ENCODE measurements around the gene OLIG2.

Gene OLIG2

GRCh38 chr21:33020558-33021100 is 5.1 kb upstream of the OLIG2 start:
- no peak for DNase-seq

- DNase-seq, result no peak
Observed at GRCh38 chr21:33021150-33021549, 4.6 kb upstream of the OLIG2 start.

DNA sequence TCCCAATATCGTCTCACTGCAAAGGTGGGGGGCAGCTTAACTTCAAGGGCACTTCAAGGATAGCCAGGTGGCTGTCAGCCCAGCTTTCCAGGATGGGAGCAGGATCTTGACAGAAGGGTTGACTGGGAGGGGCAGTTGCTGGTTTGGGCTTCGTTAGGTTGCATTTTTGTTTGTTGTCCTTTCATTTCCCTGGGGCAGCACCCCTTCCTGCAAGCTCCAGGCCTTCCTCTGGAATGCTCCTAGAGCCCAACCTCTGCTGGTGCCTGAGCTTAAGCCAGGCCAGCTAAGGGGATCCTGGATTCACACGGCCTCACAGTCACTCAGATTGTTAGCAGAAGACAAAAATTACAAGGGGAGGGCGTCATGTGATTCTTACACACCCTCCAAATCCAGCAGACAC is 4.1 kb upstream of the OLIG2 start:
- no peak for DNase-seq

GRCh38 chr21:33022489-33022827 is 3.3 kb upstream of the OLIG2 start:
- DNase-seq, result no peak

DNA sequence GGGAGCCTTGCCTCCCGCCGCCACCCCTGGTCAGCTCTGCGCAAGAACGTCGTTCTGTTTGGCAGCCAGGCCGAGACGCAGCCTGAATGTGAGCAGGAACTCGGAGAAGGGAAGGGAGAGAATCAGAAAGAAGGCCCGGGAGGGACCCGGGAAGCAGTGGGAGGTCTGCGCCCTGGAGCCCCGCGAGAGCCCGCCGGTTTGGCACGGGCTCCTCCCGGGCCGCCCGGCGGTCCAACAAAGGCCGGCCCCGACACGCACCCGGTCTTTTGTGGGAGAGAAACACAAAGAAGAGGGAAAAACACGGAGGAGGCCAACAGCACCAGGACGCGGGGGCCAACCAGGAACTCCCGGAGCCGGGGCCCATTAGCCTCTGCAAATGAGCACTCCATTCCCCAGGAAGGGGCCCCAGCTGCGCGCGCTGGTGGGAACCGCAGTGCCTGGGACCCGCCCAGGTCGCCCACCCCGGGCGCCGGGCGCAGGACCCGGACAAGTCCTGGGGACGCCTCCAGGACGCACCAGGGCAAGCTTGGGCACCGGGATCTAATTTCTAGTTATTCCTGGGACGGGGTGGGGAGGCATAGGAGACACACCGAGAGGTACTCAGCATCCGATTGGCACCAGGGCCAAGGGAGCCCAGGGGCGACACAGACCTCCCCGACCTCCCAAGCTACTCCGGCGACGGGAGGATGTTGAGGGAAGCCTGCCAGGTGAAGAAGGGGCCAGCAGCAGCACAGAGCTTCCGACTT is 2.7 kb upstream of the OLIG2 start:
- DNase-seq, result no peak

DNA sequence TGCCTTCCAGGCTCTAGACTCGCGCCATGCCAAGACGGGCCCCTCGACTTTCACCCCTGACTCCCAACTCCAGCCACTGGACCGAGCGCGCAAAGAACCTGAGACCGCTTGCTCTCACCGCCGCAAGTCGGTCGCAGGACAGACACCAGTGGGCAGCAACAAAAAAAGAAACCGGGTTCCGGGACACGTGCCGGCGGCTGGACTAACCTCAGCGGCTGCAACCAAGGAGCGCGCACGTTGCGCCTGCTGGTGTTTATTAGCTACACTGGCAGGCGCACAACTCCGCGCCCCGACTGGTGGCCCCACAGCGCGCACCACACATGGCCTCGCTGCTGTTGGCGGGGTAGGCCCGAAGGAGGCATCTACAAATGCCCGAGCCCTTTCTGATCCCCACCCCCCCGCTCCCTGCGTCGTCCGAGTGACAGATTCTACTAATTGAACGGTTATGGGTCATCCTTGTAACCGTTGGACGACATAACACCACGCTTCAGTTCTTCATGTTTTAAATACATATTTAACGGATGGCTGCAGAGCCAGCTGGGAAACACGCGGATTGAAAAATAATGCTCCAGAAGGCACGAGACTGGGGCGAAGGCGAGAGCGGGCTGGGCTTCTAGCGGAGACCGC is 2.0 kb upstream of the OLIG2 start:
- peak; percentile 43 for DNase-seq

DNA sequence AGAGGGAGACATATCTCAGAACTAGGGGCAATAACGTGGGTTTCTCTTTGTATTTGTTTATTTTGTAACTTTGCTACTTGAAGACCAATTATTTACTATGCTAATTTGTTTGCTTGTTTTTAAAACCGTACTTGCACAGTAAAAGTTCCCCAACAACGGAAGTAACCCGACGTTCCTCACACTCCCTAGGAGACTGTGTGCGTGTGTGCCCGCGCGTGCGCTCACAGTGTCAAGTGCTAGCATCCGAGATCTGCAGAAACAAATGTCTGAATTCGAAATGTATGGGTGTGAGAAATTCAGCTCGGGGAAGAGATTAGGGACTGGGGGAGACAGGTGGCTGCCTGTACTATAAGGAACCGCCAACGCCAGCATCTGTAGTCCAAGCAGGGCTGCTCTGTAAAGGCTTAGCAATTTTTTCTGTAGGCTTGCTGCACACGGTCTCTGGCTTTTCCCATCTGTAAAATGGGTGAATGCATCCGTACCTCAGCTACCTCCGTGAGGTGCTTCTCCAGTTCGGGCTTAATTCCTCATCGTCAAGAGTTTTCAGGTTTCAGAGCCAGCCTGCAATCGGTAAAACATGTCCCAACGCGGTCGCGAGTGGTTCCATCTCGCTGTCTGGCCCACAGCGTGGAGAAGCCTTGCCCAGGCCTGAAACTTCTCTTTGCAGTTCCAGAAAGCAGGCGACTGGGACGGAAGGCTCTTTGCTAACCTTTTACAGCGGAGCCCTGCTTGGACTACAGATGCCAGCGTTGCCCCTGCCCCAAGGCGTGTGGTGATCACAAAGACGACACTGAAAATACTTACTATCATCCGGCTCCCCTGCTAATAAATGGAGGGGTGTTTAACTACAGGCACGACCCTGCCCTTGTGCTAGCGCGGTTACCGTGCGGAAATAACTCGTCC is 1.3 kb upstream of the OLIG2 start:
- peak; percentile 32 for DNase-seq

GRCh38 chr21:33025106-33025488 is 638 bp upstream of the OLIG2 start:
- no peak for DNase-seq

GRCh38 chr21:33026443-33026858 is 716 bp downstream of the OLIG2 start:
- DNase-seq, result no peak

DNA sequence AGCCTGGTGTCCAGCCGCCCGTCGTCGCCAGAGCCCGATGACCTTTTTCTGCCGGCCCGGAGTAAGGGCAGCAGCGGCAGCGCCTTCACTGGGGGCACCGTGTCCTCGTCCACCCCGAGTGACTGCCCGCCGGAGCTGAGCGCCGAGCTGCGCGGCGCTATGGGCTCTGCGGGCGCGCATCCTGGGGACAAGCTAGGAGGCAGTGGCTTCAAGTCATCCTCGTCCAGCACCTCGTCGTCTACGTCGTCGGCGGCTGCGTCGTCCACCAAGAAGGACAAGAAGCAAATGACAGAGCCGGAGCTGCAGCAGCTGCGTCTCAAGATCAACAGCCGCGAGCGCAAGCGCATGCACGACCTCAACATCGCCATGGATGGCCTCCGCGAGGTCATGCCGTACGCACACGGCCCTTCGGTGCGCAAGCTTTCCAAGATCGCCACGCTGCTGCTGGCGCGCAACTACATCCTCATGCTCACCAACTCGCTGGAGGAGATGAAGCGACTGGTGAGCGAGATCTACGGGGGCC is 1.2 kb downstream of the OLIG2 start:
- no peak for DNase-seq

DNA sequence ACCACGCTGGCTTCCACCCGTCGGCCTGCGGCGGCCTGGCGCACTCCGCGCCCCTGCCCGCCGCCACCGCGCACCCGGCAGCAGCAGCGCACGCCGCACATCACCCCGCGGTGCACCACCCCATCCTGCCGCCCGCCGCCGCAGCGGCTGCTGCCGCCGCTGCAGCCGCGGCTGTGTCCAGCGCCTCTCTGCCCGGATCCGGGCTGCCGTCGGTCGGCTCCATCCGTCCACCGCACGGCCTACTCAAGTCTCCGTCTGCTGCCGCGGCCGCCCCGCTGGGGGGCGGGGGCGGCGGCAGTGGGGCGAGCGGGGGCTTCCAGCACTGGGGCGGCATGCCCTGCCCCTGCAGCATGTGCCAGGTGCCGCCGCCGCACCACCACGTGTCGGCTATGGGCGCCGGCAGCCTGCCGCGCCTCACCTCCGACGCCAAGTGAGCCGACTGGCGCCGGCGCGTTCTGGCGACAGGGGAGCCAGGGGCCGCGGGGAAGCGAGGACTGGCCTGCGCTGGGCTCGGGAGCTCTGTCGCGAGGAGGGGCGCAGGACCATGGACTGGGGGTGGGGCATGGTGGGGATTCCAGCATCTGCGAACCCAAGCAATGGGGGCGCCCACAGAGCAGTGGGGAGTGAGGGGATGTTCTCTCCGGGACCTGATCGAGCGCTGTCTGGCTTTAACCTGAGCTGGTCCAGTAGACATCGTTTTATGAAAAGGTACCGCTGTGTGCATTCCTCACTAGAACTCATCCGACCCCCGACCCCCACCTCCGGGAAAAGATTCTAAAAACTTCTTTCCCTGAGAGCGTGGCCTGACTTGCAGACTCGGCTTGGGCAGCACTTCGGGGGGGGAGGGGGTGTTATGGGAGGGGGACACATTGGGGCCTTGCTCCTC is 1.9 kb downstream of the OLIG2 start:
- no peak for DNase-seq

- DNase-seq, result no peak
Observed at GRCh38 chr21:33028287-33028670, 2.5 kb downstream of the OLIG2 start.

- no peak for DNase-seq
Observed at GRCh38 chr21:33028773-33029384, 3.1 kb downstream of the OLIG2 start.

- no peak for DNase-seq
Observed at GRCh38 chr21:33029385-33029921, 3.7 kb downstream of the OLIG2 start.

GRCh38 chr21:33029975-33030461 is 4.3 kb downstream of the OLIG2 start:
- DNase-seq, result no peak

GRCh38 chr21:33030633-33031032 is 4.9 kb downstream of the OLIG2 start:
- DNase-seq, result no peak

DNA sequence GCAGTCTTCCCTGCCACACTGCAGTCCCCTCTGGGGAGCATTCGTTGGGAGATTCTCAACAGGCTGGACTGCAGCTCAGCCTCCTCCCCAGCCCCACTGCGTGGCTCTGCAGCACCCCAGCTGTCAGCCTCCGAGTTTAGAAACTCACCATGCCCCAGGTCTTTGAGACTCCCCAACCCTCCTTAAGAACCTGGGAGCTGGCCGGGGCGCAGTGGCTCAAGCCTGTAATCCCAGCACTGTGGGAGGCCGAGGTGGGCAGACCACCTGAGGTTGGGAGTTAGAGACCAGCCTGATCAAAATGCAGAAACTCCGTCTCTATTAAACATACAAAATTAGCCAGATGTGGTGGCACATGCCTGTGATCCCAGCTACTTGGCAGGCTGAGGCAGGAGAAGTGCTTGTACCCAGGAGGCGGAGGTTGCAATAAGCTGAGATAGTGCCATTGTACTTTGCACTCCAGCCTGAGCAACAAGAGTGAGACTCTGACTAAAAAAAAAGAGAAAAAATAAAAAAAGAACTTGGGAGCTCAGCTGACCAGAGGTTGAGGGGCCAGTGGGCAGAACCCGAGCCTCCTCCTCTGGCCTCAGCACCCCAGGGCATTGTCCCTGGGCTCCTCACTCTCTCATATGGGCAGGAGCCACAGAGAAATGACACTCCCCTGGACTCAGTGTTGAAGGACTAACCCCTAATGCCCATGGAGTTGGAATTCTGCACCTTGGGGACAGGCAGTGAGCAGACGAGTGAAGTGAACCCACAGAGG is 5.6 kb downstream of the OLIG2 start:
- DNase-seq, result no peak

- DNase-seq, result no peak
Observed at GRCh38 chr21:33032434-33033047, 6.8 kb downstream of the OLIG2 start.

DNA sequence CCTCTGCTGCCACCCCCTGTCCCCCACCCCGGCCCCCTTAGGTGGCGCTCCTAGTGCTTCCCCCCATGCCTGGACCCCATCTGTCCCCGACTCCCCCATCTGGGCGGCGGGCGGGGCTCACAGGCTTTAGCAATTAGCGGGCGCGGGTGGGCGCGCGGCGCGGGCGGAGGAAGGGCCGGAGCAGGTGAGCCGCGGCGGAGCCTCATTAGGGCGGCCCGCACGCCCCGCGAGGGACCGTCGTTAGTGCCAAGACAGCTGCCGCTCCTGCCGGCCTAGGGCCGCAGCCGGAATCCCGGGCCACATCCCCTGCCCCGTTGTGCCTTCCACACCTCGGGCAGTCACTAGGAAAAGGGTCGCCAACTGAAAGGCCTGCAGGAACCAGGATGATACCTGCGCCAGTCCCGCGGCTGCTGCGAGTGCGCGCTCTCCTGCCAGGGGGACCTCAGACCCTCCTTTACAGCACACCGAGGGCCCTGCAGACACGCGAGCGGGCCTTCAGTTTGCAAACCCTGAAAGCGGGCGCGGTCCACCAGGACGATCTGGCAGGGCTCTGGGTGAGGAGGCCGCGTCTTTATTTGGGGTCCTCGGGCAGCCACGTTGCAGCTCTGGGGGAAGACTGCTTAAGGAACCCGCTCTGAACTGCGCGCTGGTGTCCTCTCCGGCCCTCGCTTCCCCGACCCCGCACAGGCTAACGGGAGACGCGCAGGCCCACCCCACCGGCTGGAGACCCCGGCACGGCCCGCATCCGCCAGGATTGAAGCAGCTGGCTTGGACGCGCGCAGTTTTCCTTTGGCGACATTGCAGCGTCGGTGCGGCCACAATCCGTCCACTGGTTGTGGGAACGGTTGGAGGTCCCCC is 7.6 kb downstream of the OLIG2 start:
- no peak for DNase-seq

All from GF-D8 (cell line).